HG02571 (cell line): Measurements from ENCODE around the gene ARSI.
"Not testable (repeated sequence)": the region's sequence is repeated elsewhere in the genome, so short reads cannot be mapped to it uniquely, and the experiment has no call there.

Experiments
- ATAC-seq: cut with Tn5 transposase; IDR thresholded peaks from one replicate; pipeline ENCODE4 v1.9.1; 2021; ENCODE audit warnings: mild to moderate bottlenecking, moderate library complexity; ENCODE audit not compliant: unreplicated experiment

ARSI gene

GRCh38 chr5:150248946-150249345, 53.8 kb downstream of the ARSI start:
- ATAC-seq = no peak

- not testable (repeated sequence) for ATAC-seq
Measured at GRCh38 chr5:150248493-150248892, 54.2 kb downstream of the ARSI start.

- ATAC-seq = no peak
Measured at GRCh38 chr5:150247726-150248125, 55.0 kb downstream of the ARSI start.

GRCh38 chr5:150246835-150247234, 55.9 kb downstream of the ARSI start:
- ATAC-seq = no peak

- no peak for ATAC-seq
Measured at GRCh38 chr5:150246429-150246828, 56.3 kb downstream of the ARSI start.
